ENCODE data around the gene C1QTNF12. TPM values are rescaled to one million over a fixed set of nuclear protein-coding genes. Genes with fewer than 3 reads are reported as not detected.

C1QTNF12 gene
- total and polyA plus RNA-seq, 2 of the 8 experiments (the other 6 are each of a cell fraction or from before 2014, with no cell fraction given) = 2.1 to 3.7 TPM

DNA sequence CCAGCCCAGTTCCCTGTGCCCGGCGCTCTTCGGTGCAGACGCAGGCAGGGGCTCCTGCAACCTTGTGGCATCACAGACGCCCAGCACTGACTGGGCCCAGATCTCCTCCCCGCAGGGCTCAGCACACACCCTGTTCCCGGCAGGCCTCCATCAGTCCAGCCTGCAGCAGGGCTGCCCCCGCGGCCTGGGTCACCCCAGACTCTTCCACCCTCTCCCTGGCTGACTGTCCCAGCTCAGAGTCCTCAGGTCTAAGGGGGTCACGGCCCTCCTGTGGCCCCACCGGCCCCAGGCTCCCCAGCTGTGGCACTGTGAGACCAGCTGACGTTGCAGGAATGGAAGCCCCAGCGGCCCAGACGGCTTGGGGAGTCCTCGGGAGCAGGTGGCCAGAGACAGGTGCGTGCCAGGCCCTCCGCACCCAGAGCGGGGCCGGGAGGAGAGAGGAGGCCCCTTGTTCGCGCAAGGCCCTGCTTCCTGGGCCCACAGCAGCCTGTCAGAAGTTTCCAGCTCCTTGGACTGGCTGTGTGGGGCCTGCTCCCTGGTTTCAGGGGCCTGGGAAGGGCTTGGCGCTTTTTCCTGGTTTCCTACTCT lies 10.3 kb downstream of the C1QTNF12 start (continued):
- no peak for TF ChIP-seq CREB1 (IDR thresholded peaks at IDR 0.05)
